Activated CD8-positive, alpha-beta T cell treated with anti-CD3 and anti-CD28 coated beads, Interleukin-2, amount 10 ng/mL, durations not matched to agents 7 days and 5 days (primary cell): ENCODE data around the gene APBA2. TPM values are rescaled to one million over a fixed set of nuclear protein-coding genes. Genes with fewer than 3 reads are reported as not detected.
A peak's percentile ranks its signal among the peaks of the same experiment; 100 is the strongest.

Experiments
- ATAC-seq: fragments of 150-1000 bp; cut with Tn5 transposase; one replicate; pipeline ENCODE4 v1.10.0; 2021; ENCODE audit warnings: moderate library complexity
- CTCF ChIA-PET: fragments of 350-600 bp; sonication (Branson Sonifier 250); formaldehyde crosslinking; loops from one replicate; lab custom pipeline; 2021; ENCODE audit warnings: antibody characterized with exemption; lab: Charles Lee
- POLR2A ChIA-PET: fragments of 350-600 bp; sonication (Branson Sonifier 250); formaldehyde crosslinking; loops from one replicate; lab custom pipeline; 2021; ENCODE audit warnings: antibody characterized with exemption; lab: Charles Lee
- DNase-seq: peaks from one replicate; pipeline ENCODE4 v3.0.0-alpha.2; 2020
- H3K27ac Mint-ChIP-seq: one replicate; pipeline ENCODE4 v1.8.0; 2021; ENCODE audit warnings: mild to moderate bottlenecking, mixed read lengths
- H3K27me3 Mint-ChIP-seq: one replicate; pipeline ENCODE4 v1.8.0; 2021; ENCODE audit warnings: low read depth, mixed read lengths
- H3K36me3 Mint-ChIP-seq: one replicate; pipeline ENCODE4 v1.8.0; 2021; ENCODE audit warnings: low read depth, mixed read lengths
- H3K4me1 Mint-ChIP-seq: one replicate; pipeline ENCODE4 v1.8.0; 2021; ENCODE audit warnings: low read depth, mixed read lengths
- H3K4me3 Mint-ChIP-seq: one replicate; pipeline ENCODE4 v1.8.0; 2021; ENCODE audit warnings: mild to moderate bottlenecking, mixed read lengths
- H3K9me3 Mint-ChIP-seq: one replicate; pipeline ENCODE4 v1.8.0; 2022; ENCODE audit warnings: mixed read lengths; ENCODE audit not compliant: insufficient read depth
- total RNA-seq, 2 experiments: library from RNA; stranded (reverse); gene quantifications; one replicate each; pipeline ENCODE4 v1.2.3, GENCODE V29; 2021

The APBA2 gene
- total RNA-seq, 2 experiments from 2014 or later, result 29.5 TPM

DNA sequence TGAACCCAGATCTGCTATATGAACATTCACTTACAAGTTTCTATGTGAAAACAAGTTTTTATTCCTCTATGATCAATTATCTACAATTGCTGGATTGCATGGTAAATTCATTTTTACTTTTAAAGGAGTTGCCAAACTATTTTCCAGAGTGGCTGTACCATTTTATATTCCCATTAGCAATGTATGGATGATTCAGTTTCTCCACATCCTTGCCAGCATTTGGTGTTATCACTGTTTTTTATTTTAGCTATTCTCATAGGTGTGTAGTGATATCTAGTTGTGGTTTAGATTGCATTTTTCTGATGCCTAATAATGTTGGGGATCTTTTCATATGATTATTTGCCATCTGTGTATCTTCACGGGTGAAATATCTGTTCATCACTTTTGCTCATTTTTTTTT lies 78.3 kb downstream of the APBA2 start:
- no peak for ATAC-seq
- H3K4me1 Mint-ChIP-seq, result peaks cover 23% of the 10 kb centered on the region
- H3K36me3 Mint-ChIP-seq, result peaks cover 2% of the 10 kb centered on the region
- CTCF ChIA-PET, result no interaction called here
- POLR2A ChIA-PET, result interaction anchor here (0.7 kb wide), 1 partner anchor 117 kb away, joined by 4 read pairs; no protein-coding TSS in a partner anchor
- DNase-seq, result no peak
- no peaks in the 10 kb centered on the region for H3K9me3 Mint-ChIP-seq
- no peak overlapping the region for H3K27ac Mint-ChIP-seq
- H3K4me3 Mint-ChIP-seq, result no peak overlapping the region
- H3K27me3 Mint-ChIP-seq, result no peaks in the 10 kb centered on the region

DNA sequence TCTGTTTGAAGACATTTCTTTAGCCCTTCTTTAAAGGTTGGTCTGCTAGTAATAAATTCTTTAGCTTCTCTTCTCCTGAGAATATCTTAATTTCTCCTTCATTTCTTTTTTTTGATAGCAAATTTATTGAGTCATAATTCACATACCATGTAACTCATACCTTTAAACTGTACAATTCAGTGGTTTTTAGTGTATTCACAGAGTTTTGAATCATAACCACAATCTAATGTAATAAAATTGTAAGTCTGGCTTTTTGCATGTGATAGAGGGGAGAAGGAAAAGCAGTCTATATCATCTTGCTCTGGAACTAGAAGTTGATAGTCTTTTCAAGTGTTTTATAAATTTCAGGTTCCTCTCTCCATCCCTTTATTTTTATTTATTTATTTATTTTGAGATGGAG lies 81.3 kb downstream of the APBA2 start:
- Mint-ChIP-seq H3K36me3 (peaks cover 2% of the 10 kb centered on the region), H3K27ac (no peak overlapping the region), H3K4me3 (no peak overlapping the region), H3K9me3 (no peaks in the 10 kb centered on the region), H3K27me3 (no peaks in the 10 kb centered on the region), H3K4me1 (peaks cover 11% of the 10 kb centered on the region)
- DNase-seq (no peak), ATAC-seq (no peak)
- POLR2A ChIA-PET, result no interaction called here
- CTCF ChIA-PET, result no interaction called here

- DNase-seq (no peak), ATAC-seq (no peak)
- Mint-ChIP-seq H3K4me1 (peaks cover 10% of the 10 kb centered on the region), H3K36me3 (peaks cover 2% of the 10 kb centered on the region), H3K27ac (no peak overlapping the region), H3K27me3 (no peaks in the 10 kb centered on the region), H3K4me3 (no peak overlapping the region), H3K9me3 (no peaks in the 10 kb centered on the region)
- POLR2A ChIA-PET, result no interaction called here
- CTCF ChIA-PET, result no interaction called here
Measured at GRCh38 chr15:28967990-28968389, 82.2 kb downstream of the APBA2 start.

DNA sequence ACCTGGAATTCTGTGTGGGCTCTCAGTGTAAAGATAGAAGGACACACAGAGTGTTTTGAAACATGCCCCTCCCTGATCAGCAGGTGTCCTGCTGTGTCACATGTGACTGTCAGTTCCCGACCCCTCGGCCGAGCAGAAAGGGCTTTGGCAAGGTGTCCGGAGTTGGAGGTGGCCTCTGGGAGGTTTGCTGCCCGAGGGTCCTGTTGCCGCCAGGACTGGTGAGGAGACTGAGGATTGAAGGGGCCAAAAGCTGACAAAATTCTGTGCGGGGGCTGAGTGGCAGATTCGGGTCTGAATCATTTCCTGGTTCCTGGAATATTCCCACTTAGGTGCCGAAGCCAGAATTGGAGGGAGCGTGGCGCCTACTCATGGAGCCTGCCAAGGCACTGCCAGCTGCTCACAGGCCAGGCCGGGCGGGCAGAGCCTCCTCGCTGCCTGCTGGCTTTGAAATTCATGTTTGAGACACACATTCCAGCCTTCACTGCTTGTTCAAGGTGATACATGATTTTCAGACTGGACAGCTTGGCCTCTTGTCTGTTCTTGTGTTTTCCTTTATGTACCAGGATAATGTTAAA lies 83.8 kb downstream of the APBA2 start:
- ChIA-PET CTCF (no interaction called here), POLR2A (no interaction called here)
- Mint-ChIP-seq H3K4me3 (no peak overlapping the region), H3K27ac (no peak overlapping the region), H3K27me3 (no peaks in the 10 kb centered on the region), H3K9me3 (no peaks in the 10 kb centered on the region), H3K4me1 (peaks cover 20% of the 10 kb centered on the region), H3K36me3 (no peaks in the 10 kb centered on the region)
- ATAC-seq, result no peak
- no peak for DNase-seq

- no peaks in the 10 kb centered on the region for H3K27me3 Mint-ChIP-seq
- POLR2A ChIA-PET, result interaction anchor here (1.0 to 1.5 kb wide), 2 partner anchors 27 to 55 kb away, joined by 3 read pairs; no protein-coding TSS in a partner anchor
- CTCF ChIA-PET, result interaction anchor here (0.6 to 5.4 kb wide), 16 partner anchors 14 to 184 kb away, joined by 3 to 42 read pairs (median 6); no protein-coding TSS in a partner anchor
- H3K9me3 Mint-ChIP-seq, result no peaks in the 10 kb centered on the region
- ATAC-seq (peak; percentile 85), DNase-seq (peak; percentile 75)
- H3K27ac Mint-ChIP-seq, result peak overlapping the region; percentile 66
- H3K4me3 Mint-ChIP-seq, result peak overlapping the region; percentile 38
- H3K36me3 Mint-ChIP-seq, result no peaks in the 10 kb centered on the region
- H3K4me1 Mint-ChIP-seq, result peaks cover 33% of the 10 kb centered on the region
Measured at GRCh38 chr15:28974142-28974541, 88.4 kb downstream of the APBA2 start.

DNA sequence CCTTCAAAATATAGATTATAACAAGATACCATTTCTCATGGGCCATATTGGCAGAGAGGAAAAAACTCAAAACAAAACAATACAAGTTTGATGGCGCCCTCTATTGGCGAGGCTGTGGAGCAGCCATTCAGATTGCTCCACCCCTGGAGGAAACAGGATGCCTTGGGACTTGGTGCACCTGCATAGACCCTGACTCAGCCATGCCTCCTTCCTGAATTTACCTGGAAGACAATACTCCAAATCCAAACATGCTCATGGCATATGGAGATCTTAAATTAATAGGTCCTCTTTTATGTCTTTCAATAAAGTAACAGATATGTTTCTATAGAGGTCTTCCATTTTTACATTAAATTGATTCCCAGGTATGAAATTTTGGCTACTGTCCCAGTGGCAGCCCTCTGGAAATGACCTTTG lies 90.0 kb downstream of the APBA2 start:
- Mint-ChIP-seq H3K36me3 (no peaks in the 10 kb centered on the region), H3K4me3 (no peak overlapping the region), H3K4me1 (peaks cover 33% of the 10 kb centered on the region), H3K9me3 (no peaks in the 10 kb centered on the region), H3K27ac (no peak overlapping the region), H3K27me3 (no peaks in the 10 kb centered on the region)
- ATAC-seq (peak; percentile 81), DNase-seq (peak; percentile 84)
- POLR2A ChIA-PET, result no interaction called here
- CTCF ChIA-PET, result interaction anchor here (0.6 to 5.4 kb wide), 24 partner anchors 13 to 129 kb away, joined by 3 to 42 read pairs (median 4); partner anchors contain the start of gene APBA2

DNA sequence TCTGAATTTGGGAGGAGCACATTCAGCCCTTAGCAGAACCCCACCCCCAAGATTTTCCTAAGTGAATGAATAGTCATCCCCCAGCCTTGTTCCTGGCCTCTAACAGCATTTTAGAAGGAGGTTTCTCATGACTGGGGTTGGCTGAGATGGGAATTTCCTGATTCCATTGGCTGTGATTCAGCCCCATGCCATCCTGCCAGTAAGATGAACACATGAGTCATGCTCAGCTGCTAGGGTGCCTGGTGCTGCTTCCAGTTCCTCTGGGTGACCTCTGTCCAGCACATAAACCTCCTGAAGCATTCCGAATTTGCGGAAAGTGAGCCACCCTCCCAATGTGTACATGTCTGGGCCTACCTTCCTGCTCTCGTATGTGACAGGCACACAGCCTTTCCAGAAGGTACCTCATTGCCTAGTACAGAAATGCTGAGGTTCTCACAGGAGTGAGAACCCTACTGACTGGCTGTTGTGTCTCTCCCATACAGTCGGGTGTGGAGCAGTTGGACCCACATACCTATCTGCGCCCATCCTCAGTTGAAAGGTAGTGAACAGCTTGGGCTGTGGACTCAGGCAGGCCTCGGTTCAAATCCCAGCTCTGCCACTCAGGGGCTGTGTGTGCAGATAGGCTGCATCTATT lies 91.7 kb downstream of the APBA2 start:
- H3K27me3 Mint-ChIP-seq, result no peaks in the 10 kb centered on the region
- DNase-seq (no peak), ATAC-seq (no peak)
- no peaks in the 10 kb centered on the region for H3K9me3 Mint-ChIP-seq
- CTCF ChIA-PET, result interaction anchor here (1.1 to 3.2 kb wide), 4 partner anchors 21 to 125 kb away, joined by 3 to 11 read pairs (median 4); no protein-coding TSS in a partner anchor
- POLR2A ChIA-PET, result no interaction called here
- H3K27ac Mint-ChIP-seq, result no peak overlapping the region
- H3K4me1 Mint-ChIP-seq, result peaks cover 33% of the 10 kb centered on the region
- no peak overlapping the region for H3K4me3 Mint-ChIP-seq
- H3K36me3 Mint-ChIP-seq, result no peaks in the 10 kb centered on the region

DNA sequence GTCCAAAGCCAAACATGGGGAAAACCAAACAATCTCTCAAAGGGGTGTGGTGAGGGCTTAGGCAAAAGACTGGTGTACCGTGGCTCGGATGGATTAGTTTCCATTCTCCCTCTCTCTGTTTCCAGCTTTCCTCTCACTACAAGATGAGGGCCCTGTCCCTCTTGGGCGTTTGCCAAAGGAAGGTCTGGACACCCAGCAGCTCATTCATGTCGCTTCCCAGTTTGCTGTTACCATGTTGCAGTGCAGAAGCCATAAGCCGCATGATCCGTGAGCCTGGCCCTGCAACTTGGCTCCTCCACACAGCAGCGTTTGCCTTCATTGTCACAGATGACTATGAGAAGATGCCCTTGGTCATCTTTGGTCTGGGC lies 92.2 kb downstream of the APBA2 start:
- POLR2A ChIA-PET, result no interaction called here
- no peaks in the 10 kb centered on the region for H3K27me3 Mint-ChIP-seq
- no peak for DNase-seq
- no peak overlapping the region for H3K27ac Mint-ChIP-seq
- H3K36me3 Mint-ChIP-seq, result no peaks in the 10 kb centered on the region
- no peaks in the 10 kb centered on the region for H3K9me3 Mint-ChIP-seq
- H3K4me1 Mint-ChIP-seq, result peaks cover 30% of the 10 kb centered on the region
- no peak overlapping the region for H3K4me3 Mint-ChIP-seq
- ATAC-seq, result no peak
- CTCF ChIA-PET, result interaction anchor here (1.1 to 3.2 kb wide), 4 partner anchors 22 to 124 kb away, joined by 3 to 11 read pairs (median 4); no protein-coding TSS in a partner anchor

DNA sequence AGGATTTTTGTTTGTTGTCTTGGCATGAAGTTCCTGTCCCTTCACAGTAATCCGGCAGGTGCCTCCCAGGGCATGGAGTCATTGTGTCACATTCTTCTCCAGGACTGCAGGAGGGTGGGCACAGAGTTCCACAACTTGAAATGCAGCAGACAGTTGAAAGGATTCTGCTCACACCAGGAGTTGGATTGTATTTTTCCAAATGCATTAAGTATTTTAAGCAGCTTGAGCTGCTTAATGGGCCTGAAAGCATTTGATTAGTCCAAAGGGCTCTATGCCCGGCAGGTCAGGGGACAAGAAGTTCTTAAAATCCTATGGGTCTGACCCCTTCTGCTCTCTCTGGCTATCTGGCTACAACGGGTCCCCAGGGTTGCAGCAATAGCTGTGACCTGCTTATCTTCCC lies 92.9 kb downstream of the APBA2 start:
- CTCF ChIA-PET, result interaction anchor here (0.6 to 3.2 kb wide), 7 partner anchors 12 to 123 kb away, joined by 3 to 11 read pairs (median 3); no protein-coding TSS in a partner anchor
- H3K27ac Mint-ChIP-seq, result no peak overlapping the region
- H3K4me3 Mint-ChIP-seq, result no peak overlapping the region
- no peak for DNase-seq
- H3K27me3 Mint-ChIP-seq, result no peaks in the 10 kb centered on the region
- H3K9me3 Mint-ChIP-seq, result no peaks in the 10 kb centered on the region
- peaks cover 25% of the 10 kb centered on the region for H3K4me1 Mint-ChIP-seq
- ATAC-seq, result no peak
- POLR2A ChIA-PET, result no interaction called here
- no peaks in the 10 kb centered on the region for H3K36me3 Mint-ChIP-seq

GRCh38 chr15:28979208-28979841 lies 93.6 kb downstream of the APBA2 start:
- Mint-ChIP-seq H3K27ac (no peak overlapping the region), H3K27me3 (no peaks in the 10 kb centered on the region), H3K4me3 (no peak overlapping the region), H3K36me3 (no peaks in the 10 kb centered on the region), H3K9me3 (no peaks in the 10 kb centered on the region), H3K4me1 (peaks cover 18% of the 10 kb centered on the region)
- ATAC-seq, result no peak
- ChIA-PET CTCF (interaction anchor here (1.1 to 3.2 kb wide), 4 partner anchors 28 to 111 kb away, joined by 3 to 11 read pairs (median 6); no protein-coding TSS in a partner anchor), POLR2A (no interaction called here)
- DNase-seq, result no peak

GRCh38 chr15:28980709-28981350 lies 95.1 kb downstream of the APBA2 start:
- DNase-seq (no peak), ATAC-seq (no peak)
- POLR2A ChIA-PET, result no interaction called here
- CTCF ChIA-PET, result interaction anchor here (0.7 to 2.4 kb wide), 5 partner anchors 11 to 122 kb away, joined by 3 to 8 read pairs (median 4); no protein-coding TSS in a partner anchor
- Mint-ChIP-seq H3K4me1 (peaks cover 19% of the 10 kb centered on the region), H3K36me3 (no peaks in the 10 kb centered on the region), H3K27ac (no peak overlapping the region), H3K27me3 (no peaks in the 10 kb centered on the region), H3K9me3 (no peaks in the 10 kb centered on the region), H3K4me3 (no peak overlapping the region)
